Activated naive CD8-positive, alpha-beta T cell treated with anti-CD3 and anti-CD28 coated beads for 36 hours (primary cell): ENCODE data around the gene MLLT3. TPM values are rescaled to one million over a fixed set of nuclear protein-coding genes. Genes with fewer than 3 reads are reported as not detected.

Experiments
- DNase-seq: peaks from one replicate; pipeline ENCODE4 v3.0.0; 2021
- H3K27ac Mint-ChIP-seq: one replicate; pipeline ENCODE4 v1.8.0; 2022; ENCODE audit warnings: mild to moderate bottlenecking, moderate library complexity, mixed read lengths
- H3K27me3 Mint-ChIP-seq: one replicate; pipeline ENCODE4 v1.8.0; 2022; ENCODE audit warnings: mild to moderate bottlenecking, mixed read lengths
- H3K36me3 Mint-ChIP-seq: one replicate; pipeline ENCODE4 v1.8.0; 2021; ENCODE audit warnings: mild to moderate bottlenecking, mixed read lengths
- H3K4me1 Mint-ChIP-seq: one replicate; pipeline ENCODE4 v1.8.0; 2021; ENCODE audit warnings: mixed read lengths
- H3K4me3 Mint-ChIP-seq: one replicate; pipeline ENCODE4 v1.8.0; 2022; ENCODE audit warnings: mild to moderate bottlenecking, moderate library complexity, mixed read lengths
- H3K9me3 Mint-ChIP-seq: one replicate; pipeline ENCODE4 v1.8.0; 2022; ENCODE audit warnings: mixed read lengths
- total RNA-seq, 2 experiments: library from RNA; stranded (reverse); gene quantifications; one replicate each; pipeline ENCODE4 v1.2.3, GENCODE V29; 2021

The MLLT3 gene
- total RNA-seq, 2 experiments from 2014 or later = 68.0 to 69.9 TPM

DNA sequence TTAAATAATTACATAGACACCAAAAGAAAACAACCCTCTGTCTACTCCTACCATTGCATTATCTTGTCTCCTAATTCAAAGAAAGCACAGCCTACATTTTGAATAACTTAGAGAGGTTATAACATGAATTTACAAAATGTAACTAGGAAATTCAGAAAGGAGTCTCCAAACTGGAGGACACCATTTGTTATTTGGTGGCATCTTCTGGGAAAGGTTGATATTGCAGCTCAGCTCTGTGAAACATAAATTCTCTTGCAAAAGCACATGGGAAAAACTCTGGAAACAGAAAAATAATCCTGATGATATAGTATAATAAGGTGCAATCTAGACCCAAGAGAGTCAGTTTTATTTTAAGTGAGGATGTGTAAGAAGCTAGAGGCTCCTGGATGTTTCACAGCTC, 215.3 kb downstream of the MLLT3 start:
- no peak for DNase-seq
- no peaks in the 10 kb centered on the region for H3K9me3 Mint-ChIP-seq
- peaks cover 47% of the 10 kb centered on the region for H3K36me3 Mint-ChIP-seq
- no peaks in the 10 kb centered on the region for H3K27me3 Mint-ChIP-seq
- H3K4me3 Mint-ChIP-seq = no peak overlapping the region
- no peak overlapping the region for H3K27ac Mint-ChIP-seq
- peaks cover 30% of the 10 kb centered on the region for H3K4me1 Mint-ChIP-seq

DNA sequence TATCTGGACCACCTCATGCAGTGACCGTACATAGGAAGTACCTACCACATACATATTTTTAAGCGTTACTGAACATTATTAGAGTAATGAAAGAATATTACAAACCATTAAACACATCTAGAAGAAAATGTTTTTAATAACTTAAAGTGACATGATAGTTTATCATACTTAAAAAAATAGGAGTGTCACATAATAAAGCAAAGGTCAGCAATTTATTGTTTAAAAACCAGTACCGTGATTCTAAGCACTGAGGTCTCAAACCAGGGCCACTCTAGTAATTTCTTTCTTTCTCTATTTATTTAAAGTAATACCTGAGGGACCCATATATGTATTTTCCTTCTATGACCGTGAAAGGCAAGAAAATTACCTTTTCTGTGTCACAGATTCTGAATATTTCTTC, 216.0 kb downstream of the MLLT3 start:
- H3K36me3 Mint-ChIP-seq = peaks cover 49% of the 10 kb centered on the region
- DNase-seq = no peak
- no peak overlapping the region for H3K4me3 Mint-ChIP-seq
- H3K4me1 Mint-ChIP-seq = peaks cover 30% of the 10 kb centered on the region
- no peak overlapping the region for H3K27ac Mint-ChIP-seq
- no peaks in the 10 kb centered on the region for H3K27me3 Mint-ChIP-seq
- H3K9me3 Mint-ChIP-seq = no peaks in the 10 kb centered on the region

DNA sequence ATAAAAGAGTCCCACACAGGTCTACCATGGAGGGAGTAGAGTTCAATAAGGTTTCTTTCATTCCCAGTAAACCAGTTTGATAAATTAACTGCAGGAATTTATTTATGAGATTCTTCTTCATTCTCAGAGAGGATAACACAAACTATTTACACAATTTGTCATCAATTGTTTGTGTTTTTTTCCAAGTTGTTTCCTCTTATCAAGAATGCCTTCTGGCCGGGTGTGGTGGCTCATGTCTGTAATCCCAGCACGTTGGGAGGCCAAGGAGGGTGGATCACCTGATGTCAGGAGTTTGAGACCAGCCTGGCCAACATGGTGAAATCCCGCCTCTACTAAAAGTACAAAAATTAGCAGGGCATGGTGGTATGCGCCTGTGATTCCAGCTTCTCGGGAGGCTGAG, 216.7 kb downstream of the MLLT3 start:
- Mint-ChIP-seq H3K27me3 (no peaks in the 10 kb centered on the region), H3K4me3 (no peak overlapping the region), H3K9me3 (no peaks in the 10 kb centered on the region), H3K4me1 (peaks cover 31% of the 10 kb centered on the region), H3K36me3 (peaks cover 47% of the 10 kb centered on the region), H3K27ac (no peak overlapping the region)
- DNase-seq = no peak

DNA sequence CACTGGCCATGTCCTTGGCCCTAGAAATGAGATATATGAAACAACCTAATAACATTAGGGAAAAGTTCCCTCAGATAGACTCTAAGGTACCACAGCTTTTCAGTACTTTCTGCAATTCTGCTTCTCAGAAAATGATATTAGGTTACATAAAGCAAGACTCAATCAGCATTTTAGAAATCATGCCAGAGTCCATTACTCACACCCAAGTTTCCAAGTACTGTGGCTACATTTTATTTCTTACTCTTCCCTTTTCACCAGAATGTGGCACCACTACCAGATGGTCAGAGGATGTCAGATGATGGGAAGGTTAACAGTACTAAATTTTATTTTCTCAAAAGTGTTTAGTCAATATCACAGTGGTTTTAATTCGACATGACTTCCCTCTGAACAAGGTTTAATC, 217.2 kb downstream of the MLLT3 start:
- Mint-ChIP-seq H3K27me3 (no peaks in the 10 kb centered on the region), H3K27ac (no peak overlapping the region), H3K9me3 (no peaks in the 10 kb centered on the region), H3K36me3 (peaks cover 44% of the 10 kb centered on the region), H3K4me3 (no peak overlapping the region), H3K4me1 (peaks cover 27% of the 10 kb centered on the region)
- DNase-seq = no peak

DNA sequence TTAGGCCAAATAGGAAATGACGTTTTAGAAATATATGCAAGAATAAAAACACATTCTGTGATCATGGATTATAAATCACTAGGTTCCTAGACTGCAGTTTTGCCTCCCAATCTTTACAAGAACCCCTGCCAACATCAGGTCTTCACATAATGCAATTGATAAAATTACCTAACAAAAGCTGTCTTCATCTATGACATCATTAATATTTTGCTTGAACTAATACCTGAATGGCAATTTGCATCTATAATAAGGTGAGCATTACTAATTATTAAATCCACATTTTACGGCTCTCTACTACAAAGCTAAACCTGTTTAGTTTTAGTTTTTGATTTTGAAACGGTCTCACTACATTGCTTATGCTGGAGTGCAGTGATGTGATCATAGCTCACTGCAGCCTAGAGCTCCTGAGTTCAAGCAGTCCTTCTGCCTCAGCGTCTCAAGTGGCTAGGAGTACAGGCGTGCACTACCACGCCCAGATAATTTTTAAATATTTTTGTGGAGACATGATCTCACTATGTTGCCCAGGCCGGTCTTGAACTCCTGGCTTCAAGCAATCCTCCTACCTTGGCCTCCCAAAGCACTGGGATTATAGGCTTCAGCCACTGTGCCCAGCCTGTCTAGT, 218.0 kb downstream of the MLLT3 start:
- Mint-ChIP-seq H3K36me3 (peaks cover 51% of the 10 kb centered on the region), H3K4me1 (peaks cover 29% of the 10 kb centered on the region), H3K4me3 (no peak overlapping the region), H3K27me3 (no peaks in the 10 kb centered on the region), H3K9me3 (no peaks in the 10 kb centered on the region), H3K27ac (no peak overlapping the region)
- no peak for DNase-seq

DNA sequence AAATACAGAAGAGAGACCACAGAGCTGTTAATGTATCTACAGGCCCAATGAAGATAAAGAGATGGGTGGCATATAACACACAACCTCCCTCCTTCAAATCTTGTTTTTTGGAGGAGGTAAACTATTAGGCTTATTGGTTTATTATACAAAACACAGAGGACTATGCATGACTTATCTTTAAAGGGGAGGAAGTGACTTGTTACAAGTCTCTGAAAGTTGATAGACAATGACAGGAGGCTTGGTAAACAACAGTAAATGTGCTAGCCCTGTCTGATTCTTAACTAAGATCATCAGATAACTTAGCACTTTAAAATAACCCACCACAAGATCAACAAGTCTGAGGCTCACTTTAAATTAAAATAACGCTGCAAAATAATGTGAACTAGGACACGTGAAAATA, 219.0 kb downstream of the MLLT3 start:
- Mint-ChIP-seq H3K9me3 (no peaks in the 10 kb centered on the region), H3K27me3 (no peaks in the 10 kb centered on the region), H3K36me3 (peaks cover 47% of the 10 kb centered on the region), H3K4me3 (no peak overlapping the region), H3K4me1 (peaks cover 31% of the 10 kb centered on the region), H3K27ac (no peak overlapping the region)
- no peak for DNase-seq

DNA sequence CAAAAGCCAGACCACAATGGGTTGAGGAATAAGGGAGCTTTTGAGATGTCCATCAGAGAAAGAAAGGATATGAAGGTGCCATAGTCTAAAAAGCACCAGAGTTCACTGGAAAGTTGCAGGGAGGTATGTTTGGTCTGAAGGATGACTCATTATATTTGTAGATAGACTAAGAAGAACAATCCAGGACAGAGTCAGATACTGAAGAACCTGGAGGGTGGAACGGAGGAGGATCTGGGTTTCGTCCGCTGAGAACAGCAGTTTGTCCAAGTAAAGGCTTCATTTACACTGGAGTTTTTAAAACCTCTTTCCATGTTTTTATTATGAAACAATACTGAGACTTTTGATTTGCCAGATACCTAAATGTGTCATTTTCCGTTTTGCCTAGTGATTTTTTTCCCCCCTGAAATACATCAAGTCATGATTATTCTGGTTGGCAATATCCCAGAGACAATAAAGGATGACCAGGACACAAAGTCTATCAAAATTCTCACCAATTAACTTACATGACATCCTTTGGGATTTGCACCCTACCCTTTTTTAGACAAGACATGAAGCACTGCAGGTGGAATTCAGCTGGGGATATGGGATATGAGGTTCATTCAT, 219.9 kb downstream of the MLLT3 start:
- Mint-ChIP-seq H3K9me3 (no peaks in the 10 kb centered on the region), H3K27ac (no peak overlapping the region), H3K27me3 (no peaks in the 10 kb centered on the region), H3K4me1 (peaks cover 34% of the 10 kb centered on the region), H3K36me3 (peaks cover 41% of the 10 kb centered on the region), H3K4me3 (no peak overlapping the region)
- DNase-seq = no peak

DNA sequence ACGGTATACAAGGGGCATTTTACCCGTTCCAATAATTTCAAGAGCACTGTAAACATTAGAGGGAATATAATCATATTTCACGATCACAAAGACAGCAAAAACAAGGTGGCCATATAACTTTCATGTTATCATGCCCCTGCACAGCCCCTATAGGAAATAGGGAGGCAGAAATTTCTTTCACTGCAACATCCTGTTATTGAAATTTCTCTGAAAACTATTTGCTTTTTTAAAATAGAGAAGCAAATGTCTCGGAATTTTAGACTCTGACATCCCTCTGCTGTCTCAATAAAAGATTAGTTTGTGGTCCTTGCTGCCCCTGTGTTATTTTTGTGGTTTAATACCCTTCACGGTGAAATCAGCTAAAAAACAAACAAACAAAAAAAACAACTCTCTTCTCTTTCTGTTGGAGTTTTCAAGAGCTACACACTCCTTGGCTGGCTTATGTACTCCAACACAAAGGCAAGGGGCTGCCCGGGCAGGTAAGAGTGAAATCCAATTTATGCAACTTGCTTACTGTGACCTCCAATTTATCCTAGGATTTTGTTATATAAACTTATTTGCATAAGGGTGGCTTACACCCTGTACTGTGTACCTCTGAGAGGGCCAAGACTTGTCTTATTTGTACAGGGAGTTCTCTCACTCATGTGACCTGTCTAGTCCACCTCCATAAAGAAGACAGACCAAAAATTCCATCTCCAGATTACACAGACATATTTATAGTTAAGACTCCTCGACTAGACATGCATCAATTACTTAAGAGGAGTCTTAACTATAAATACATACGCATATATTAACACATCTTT, 223.6 kb downstream of the MLLT3 start:
- no peak for DNase-seq
- H3K27me3 Mint-ChIP-seq = no peaks in the 10 kb centered on the region
- peak overlapping the region; percentile 59 for H3K27ac Mint-ChIP-seq
- H3K9me3 Mint-ChIP-seq = no peaks in the 10 kb centered on the region
- peaks cover 55% of the 10 kb centered on the region for H3K4me1 Mint-ChIP-seq
- H3K36me3 Mint-ChIP-seq = peaks cover 45% of the 10 kb centered on the region
- no peak overlapping the region for H3K4me3 Mint-ChIP-seq

DNA sequence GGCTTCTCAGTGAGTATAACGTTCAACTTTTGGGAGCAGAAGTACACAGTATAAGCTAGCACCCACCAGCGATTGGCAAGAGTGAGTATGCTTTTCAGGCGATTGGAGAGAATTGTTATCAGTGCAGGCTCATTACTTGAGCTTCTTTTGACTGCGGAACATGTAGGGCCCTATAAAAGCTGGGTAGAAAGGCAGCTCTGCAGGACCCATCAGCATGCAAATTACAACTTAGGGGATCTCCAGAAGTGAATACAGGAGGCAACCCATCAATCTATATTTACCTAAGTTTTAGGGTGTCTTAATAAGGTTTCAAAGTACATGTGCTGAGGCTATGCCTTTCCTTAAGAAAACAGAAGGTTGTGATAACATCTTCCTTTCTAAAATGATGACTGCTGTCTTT, 225.0 kb downstream of the MLLT3 start:
- Mint-ChIP-seq H3K4me3 (no peak overlapping the region), H3K27me3 (no peaks in the 10 kb centered on the region), H3K4me1 (peaks cover 50% of the 10 kb centered on the region), H3K9me3 (no peaks in the 10 kb centered on the region), H3K36me3 (peaks cover 38% of the 10 kb centered on the region), H3K27ac (no peak overlapping the region)
- DNase-seq = no peak

DNA sequence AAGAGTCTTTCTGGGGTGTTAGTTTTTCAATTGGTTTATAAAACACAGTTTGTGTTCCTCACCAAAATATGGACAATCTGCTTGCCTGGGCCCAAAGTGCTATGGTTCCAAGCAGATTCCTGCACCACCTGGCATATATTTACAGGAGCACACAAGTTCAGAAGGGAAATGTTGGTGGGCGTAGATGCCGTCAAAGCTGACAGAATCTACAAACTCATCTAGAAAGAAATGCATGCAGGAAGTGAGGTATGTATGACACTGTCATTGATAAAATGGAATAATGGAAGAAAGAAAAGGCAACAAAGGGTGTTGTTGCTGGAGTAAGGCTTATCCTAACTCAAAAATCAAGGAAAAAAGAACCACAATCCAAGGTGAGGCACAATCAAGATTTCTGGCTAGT, 225.8 kb downstream of the MLLT3 start:
- Mint-ChIP-seq H3K27me3 (no peaks in the 10 kb centered on the region), H3K36me3 (peaks cover 36% of the 10 kb centered on the region), H3K27ac (no peak overlapping the region), H3K9me3 (no peaks in the 10 kb centered on the region), H3K4me3 (no peak overlapping the region), H3K4me1 (peaks cover 45% of the 10 kb centered on the region)
- no peak for DNase-seq

DNA sequence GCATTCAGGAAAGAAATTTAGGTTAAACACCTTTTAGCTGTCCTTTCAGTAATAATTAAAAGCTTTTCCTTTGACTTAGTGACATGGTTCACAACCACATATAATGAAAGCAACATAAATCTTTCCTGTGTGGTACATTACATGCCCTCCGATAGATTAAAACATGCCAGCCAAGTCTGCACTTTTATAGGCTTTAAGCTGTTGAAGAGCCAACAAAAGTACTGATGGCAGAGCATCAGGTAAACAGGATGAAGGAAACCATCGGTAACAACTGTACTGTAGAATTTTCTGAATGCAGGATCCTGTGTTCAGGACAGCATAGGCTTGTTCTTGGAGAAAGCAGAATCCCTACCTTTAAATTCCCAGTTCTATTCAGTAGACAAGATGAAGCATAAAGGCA, 226.6 kb downstream of the MLLT3 start:
- Mint-ChIP-seq H3K4me3 (no peak overlapping the region), H3K4me1 (peaks cover 42% of the 10 kb centered on the region), H3K9me3 (no peaks in the 10 kb centered on the region)

DNA sequence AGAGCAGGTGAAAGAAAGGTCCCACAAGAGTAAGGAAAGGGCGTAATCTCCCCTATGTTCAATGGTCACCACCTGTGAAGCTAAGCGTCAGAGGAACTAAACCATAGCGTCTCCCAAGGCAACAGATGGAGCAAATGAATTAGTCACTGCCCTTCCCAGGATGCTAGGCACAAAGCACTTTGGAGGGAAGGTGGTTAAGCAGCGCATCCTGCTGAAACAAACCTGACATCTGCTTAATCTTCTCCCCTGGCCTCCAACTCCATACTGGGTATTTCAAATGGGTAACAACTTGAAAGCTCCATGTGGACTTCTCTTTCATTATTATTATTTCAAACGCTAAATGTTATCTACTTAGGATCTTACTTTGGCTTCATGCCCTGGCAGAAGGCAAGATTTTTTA, 227.3 kb downstream of the MLLT3 start:
- H3K4me1 Mint-ChIP-seq = peaks cover 41% of the 10 kb centered on the region

More for the DNA sequence above, 226.6 kb downstream of the MLLT3 start:
- Mint-ChIP-seq H3K36me3 (peaks cover 31% of the 10 kb centered on the region), H3K27ac (peak overlapping the region; percentile 54), H3K27me3 (no peaks in the 10 kb centered on the region)
- DNase-seq = no peak

DNA sequence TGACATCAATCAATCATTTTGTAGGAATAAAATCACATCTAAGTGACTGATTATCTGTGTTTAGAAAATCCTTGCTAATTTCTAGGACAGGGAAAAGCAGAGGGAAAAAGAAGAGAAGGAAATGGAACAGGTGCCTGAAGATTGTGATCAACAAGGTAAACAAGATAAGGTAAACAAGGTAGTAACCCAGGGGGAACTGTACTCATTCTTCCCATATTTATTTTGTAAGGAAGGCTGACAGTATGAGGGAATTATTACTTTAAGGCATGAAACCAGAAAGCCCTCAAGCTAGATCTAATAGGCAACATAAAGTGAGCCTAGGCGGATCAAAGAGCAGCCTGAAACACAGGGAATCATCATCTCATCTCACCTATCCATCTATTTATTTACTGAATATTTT, 231.1 kb downstream of the MLLT3 start:
- no peak overlapping the region for H3K27ac Mint-ChIP-seq
- peaks cover 16% of the 10 kb centered on the region for H3K4me1 Mint-ChIP-seq
- H3K27me3 Mint-ChIP-seq = no peaks in the 10 kb centered on the region
- no peak overlapping the region for H3K4me3 Mint-ChIP-seq
- no peak for DNase-seq
- H3K9me3 Mint-ChIP-seq = peaks cover 6% of the 10 kb centered on the region
- H3K36me3 Mint-ChIP-seq = peaks cover 35% of the 10 kb centered on the region

More for the DNA sequence above, 227.3 kb downstream of the MLLT3 start:
- Mint-ChIP-seq H3K4me3 (no peak overlapping the region), H3K9me3 (no peaks in the 10 kb centered on the region), H3K27me3 (no peaks in the 10 kb centered on the region), H3K36me3 (peaks cover 36% of the 10 kb centered on the region), H3K27ac (no peak overlapping the region)
- no peak for DNase-seq

DNA sequence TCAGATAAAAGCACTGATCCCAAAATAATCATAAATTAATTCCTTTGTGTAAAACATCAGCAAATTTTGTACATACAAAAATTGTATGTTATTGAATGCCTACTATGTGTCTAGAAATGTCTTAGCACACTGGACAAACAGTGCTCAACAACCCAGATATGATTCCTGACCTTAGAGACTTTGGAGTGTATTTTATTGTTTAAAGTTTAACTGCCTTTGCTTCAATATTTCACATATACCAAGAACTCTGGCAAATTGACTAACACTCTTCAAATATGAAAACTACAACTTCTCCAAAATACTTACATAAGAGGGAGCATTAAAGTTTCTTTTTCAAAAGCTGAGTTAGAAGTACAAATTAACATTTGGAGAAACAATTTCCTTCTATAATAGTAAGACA, 231.9 kb downstream of the MLLT3 start:
- H3K9me3 Mint-ChIP-seq = peaks cover 6% of the 10 kb centered on the region
- no peaks in the 10 kb centered on the region for H3K27me3 Mint-ChIP-seq
- peaks cover 10% of the 10 kb centered on the region for H3K4me1 Mint-ChIP-seq
- H3K36me3 Mint-ChIP-seq = peaks cover 33% of the 10 kb centered on the region
- H3K27ac Mint-ChIP-seq = no peak overlapping the region
- H3K4me3 Mint-ChIP-seq = no peak overlapping the region
- DNase-seq = no peak

DNA sequence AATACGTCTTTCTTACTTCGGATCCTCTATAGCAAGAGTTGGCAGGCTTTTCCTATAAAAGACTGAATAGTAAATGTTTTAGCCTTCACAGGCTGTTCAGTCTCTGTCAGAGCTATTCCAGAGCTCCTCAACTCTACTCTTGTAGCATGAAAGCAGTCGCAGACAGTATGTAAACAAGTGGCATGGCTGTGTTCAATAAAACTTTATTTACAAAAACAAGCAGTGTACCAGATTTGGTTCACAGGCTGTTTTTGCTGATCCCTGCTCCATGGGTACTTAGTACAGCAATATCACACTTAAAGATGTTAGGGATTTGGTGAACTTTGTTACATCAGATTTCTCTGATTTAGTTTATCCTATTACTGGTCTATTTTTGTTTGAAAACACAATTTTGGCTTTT, 235.2 kb downstream of the MLLT3 start:
- Mint-ChIP-seq H3K36me3 (peaks cover 28% of the 10 kb centered on the region), H3K4me3 (no peak overlapping the region), H3K27me3 (no peaks in the 10 kb centered on the region), H3K9me3 (peaks cover 6% of the 10 kb centered on the region), H3K4me1 (peaks cover 20% of the 10 kb centered on the region), H3K27ac (no peak overlapping the region)
- no peak for DNase-seq
